ENCODE measurements around the gene NEURL3.
A peak's percentile ranks its signal among the peaks of the same experiment; 100 is the strongest.
"Not testable (repeated sequence)": the region's sequence is repeated elsewhere in the genome, so short reads cannot be mapped to it uniquely, and the experiment has no call there.

Gene NEURL3

GRCh38 chr2:96477458-96477857 lies 27.7 kb downstream of the NEURL3 start:
- DNase-seq, result no peak

GRCh38 chr2:96471772-96472171 lies 33.4 kb downstream of the NEURL3 start:
- DNase-seq, result no peak

- DNase-seq, result no peak
Observed at GRCh38 chr2:96470636-96471035, 34.5 kb downstream of the NEURL3 start.

DNA sequence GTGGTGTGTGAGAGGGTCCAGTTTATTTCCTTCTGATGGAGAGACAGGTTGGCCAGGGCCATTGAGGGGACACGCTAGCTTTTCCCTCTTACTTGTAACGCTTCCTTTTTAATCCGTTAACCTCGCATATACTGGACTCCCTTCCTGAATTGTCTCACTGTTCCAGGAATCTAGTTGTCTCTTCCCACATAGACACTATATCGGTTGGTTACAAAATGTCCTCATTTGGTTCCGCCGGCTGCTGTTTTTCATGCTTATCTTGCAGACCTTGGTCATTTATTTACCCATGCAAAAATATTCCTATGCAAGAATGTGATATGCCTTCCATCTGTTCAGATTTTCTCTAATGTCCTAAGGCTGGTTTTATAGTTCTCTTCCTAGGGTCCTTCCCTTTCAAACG lies 35.0 kb downstream of the NEURL3 start:
- no peak for DNase-seq

DNA sequence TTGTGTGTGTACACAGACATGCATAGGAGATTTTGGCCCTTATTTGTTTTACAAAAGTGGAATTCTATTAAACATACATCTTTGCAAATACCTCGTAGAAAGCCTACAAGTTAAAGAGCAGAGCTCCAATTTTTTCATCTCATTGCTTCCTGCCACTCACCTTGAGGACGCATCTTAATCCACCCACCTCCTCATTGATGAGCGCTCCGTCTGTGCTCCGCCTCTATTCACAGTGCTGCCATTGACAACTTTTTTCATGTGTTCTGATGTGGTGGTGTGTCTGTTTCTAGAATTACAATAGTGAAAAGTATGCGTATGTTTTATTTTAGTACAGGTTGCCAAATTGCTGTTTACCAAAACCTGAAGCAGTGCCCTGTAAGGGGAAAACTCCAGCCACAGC lies 36.3 kb downstream of the NEURL3 start:
- DNase-seq, result no peak

- DNase-seq, result peak in 1 of 2 experiments; percentile 17
Observed at GRCh38 chr2:96464651-96465050, 40.5 kb downstream of the NEURL3 start.

DNA sequence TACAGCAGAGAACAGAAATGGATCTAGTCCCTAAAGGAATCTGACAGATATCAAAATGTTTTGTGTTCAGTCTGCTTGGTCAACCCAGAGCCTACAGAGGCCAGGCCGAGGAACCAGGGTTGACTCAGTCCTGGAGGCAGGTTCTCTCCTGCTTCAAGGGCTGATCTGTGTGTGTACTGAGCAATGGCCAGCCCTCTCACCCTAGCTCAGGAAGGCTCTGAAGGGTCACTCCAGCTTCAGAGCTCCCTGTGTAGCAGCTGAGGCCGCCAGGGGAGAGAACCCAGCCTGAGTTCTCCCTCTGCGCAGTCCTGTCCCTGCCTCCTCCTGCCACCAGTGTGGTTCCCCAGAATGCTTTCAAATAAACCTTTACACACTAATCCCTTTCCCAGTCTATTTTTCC lies 41.1 kb downstream of the NEURL3 start:
- DNase-seq, result no peak

DNA sequence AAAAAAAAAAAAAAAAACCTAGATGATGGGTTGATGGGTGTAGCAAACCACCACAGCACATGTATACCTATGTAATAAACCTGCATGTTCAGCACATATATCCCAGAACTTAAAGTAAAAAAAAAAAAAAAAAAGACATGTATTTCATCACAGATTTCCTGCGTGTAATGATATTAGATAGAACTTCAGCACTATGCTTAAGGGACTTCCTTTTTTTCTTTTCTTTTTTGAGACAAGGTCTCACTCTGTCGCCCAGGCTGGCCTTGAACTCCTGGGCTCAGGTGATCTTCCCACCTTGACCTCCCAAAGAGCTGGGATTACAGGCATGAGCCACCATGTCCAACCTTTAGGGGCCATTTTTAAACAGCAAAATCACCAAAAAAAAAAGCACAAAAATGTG lies 42.0 kb downstream of the NEURL3 start:
- no peak for DNase-seq

DNA sequence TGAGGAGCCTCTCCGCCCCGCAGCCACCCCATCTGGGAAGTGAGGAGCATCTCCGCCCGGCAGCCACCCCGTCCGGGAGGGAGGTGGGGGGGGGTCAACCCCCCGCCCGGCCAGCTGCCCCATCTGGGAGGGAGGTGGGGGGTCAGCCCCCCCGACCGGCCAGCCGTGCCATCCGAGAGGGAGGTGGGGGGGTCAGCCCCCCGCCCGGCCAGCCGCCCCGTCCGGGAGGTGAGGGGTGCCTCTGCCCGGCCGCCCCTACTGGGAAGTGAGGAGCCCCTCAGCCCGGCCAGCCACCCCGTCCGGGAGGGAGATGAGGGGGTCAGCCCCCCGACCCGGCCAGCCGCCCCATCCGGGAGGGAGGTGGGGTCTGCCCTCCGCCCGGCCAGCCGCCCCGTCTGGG lies 43.5 kb downstream of the NEURL3 start:
- not testable (repeated sequence) for DNase-seq

DNA sequence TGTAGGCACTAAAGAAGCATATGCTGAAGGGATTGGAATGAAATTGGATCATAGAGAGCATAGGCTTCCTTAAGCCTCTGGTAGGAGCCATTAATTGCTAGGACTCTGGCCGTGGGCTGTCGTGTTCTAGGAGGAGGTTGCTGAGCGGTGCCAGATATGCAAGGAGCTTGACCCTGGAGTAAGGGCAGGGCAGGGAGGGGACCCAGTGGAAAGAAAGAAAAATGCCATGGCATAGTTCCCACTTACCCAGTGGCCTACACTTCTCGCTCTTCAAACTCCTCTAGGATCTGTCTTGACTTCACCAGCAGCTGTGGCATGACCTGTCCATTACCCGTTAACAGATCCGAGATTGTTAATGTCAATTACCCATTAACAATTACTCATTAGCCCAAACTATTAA lies 53.1 kb downstream of the NEURL3 start:
- no peak for DNase-seq

GRCh38 chr2:96449637-96450036 lies 55.5 kb downstream of the NEURL3 start:
- DNase-seq, result no peak

- DNase-seq, result no peak
Observed at GRCh38 chr2:96449174-96449573, 56.0 kb downstream of the NEURL3 start.

GRCh38 chr2:96447726-96448125 lies 57.4 kb downstream of the NEURL3 start:
- DNase-seq, result no peak

All from NCI-H524 (cell line).